Keratinocyte (primary cell): ENCODE data around the gene NES. TPM values are rescaled to one million over a fixed set of nuclear protein-coding genes. Genes with fewer than 3 reads are reported as not detected.

Experiments
- DNase-seq: peaks from one replicate; pipeline ENCODE4 v3.0.0-alpha.2; 2011; ENCODE audit warnings: low read depth, missing footprints, low spot score
- FAIRE-seq: peaks from 2 replicates; lab custom pipeline; 2011; peaks lifted over from hg19 to GRCh38; lab: Jason Lieb, UNC
- H2AFZ ChIP-seq: 2 replicates; pipeline ENCODE4 v1.6.0; 2012; ENCODE audit warnings: low read length, control low read depth, inconsistent platforms; ENCODE audit not compliant: control insufficient read depth
- H3K27ac ChIP-seq: 2 replicates; pipeline ENCODE4 v1.5.1; 2011; ENCODE audit warnings: low read length; ENCODE audit not compliant: control insufficient read depth, insufficient read depth
- H3K27me3 ChIP-seq: 3 replicates; pipeline ENCODE4 v1.6.0; 2011; ENCODE audit warnings: low read length; ENCODE audit not compliant: control insufficient read depth, insufficient read depth; ENCODE audit errors: extremely low read depth
- H3K36me3 ChIP-seq, 2 experiments: 2 replicates in 1 of 2; 3 replicates in 1 of 2; pipeline ENCODE4 v1.5.1; 2011; ENCODE audit warnings: low read length in 2 of 2, mild to moderate bottlenecking in 1 of 2; ENCODE audit not compliant: control insufficient read depth in 2 of 2, insufficient read depth in 2 of 2; ENCODE audit errors: extremely low read depth in 1 of 2
- H3K4me1 ChIP-seq: 3 replicates; pipeline ENCODE4 v1.5.1; 2011; ENCODE audit warnings: low read length; ENCODE audit not compliant: control insufficient read depth, insufficient read depth; ENCODE audit errors: extremely low read depth
- H3K4me2 ChIP-seq: 3 replicates; pipeline ENCODE4 v1.6.0; 2011; ENCODE audit warnings: low read depth, low read length; ENCODE audit not compliant: control insufficient read depth, insufficient read depth; ENCODE audit errors: extremely low read depth
- H3K4me3 ChIP-seq, 3 experiments: fragments of 200-600 bp in 1 of 3; sonication (generic) in 1 of 3; 2 replicates in 2 of 3; 3 replicates in 1 of 3; pipeline ENCODE4 v1.5.1; 2011 to 2016; ENCODE audit warnings: low read length in 3 of 3, mild to moderate bottlenecking in 3 of 3, control low read depth in 2 of 3, inconsistent platforms in 1 of 3, low read depth in 1 of 3, mixed read lengths in 1 of 3, mixed run types in 1 of 3, moderate library complexity in 1 of 3; ENCODE audit not compliant: control insufficient read depth in 2 of 3, insufficient read depth in 2 of 3; ENCODE audit errors: extremely low read depth in 1 of 3
- H3K79me2 ChIP-seq: 2 replicates; pipeline ENCODE4 v1.6.0; 2012; ENCODE audit warnings: low read length; ENCODE audit not compliant: control insufficient read depth, insufficient read depth
- H3K9ac ChIP-seq: 3 replicates; pipeline ENCODE4 v1.6.0; 2011; ENCODE audit warnings: low read length; ENCODE audit not compliant: control insufficient read depth, insufficient read depth; ENCODE audit errors: extremely low read depth
- H3K9me1 ChIP-seq: 3 replicates; pipeline ENCODE4 v1.6.0; 2011; ENCODE audit warnings: low read length; ENCODE audit not compliant: control insufficient read depth, insufficient read depth; ENCODE audit errors: extremely low read depth
- H3K9me3 ChIP-seq: 2 replicates; pipeline ENCODE4 v1.5.1; 2012; ENCODE audit warnings: low read depth, low read length; ENCODE audit not compliant: control insufficient read depth
- H4K20me1 ChIP-seq: 3 replicates; pipeline ENCODE4 v1.6.0; 2011; ENCODE audit warnings: low read length; ENCODE audit not compliant: control insufficient read depth, insufficient read depth; ENCODE audit errors: extremely low read depth
- CTCF ChIP-seq, 3 experiments: IDR thresholded peaks in 1 of 3; conservative IDR thresholded peaks in 1 of 3; optimal IDR thresholded peaks in 1 of 3; 2 replicates in 2 of 3; 3 replicates in 1 of 3; pipeline versions ENCODE3 to v1.5.1; 2011; ENCODE audit warnings: low read length in 3 of 3, mild to moderate bottlenecking in 3 of 3, moderate library complexity in 2 of 3, control low read depth in 1 of 3, inconsistent platforms in 1 of 3; ENCODE audit not compliant: insufficient read depth in 2 of 3; ENCODE audit errors: extremely low read depth in 1 of 3
- EZH2 ChIP-seq: IDR thresholded peaks from one replicate; pipeline ENCODE4 v1.6.1; 2012; ENCODE audit warnings: inconsistent platforms, mild to moderate bottlenecking, low read length, moderate library complexity
- dilution Hi-C: fragments of 300-500 bp; cut with MboI; formaldehyde crosslinking; loops from one replicate; pipeline ENCODE4 v1.7.0; 2020; ENCODE audit warnings: low sequenced_read_pairs; ENCODE audit not compliant: extremely low pct_ligation_motif_present
- polyA plus RNA-seq, 5 experiments: library from polyadenylated mRNA; depleted of rRNA in 3 of 5; stranded (reverse) in 3 of 5; stranded (forward) in 1 of 5; unstranded in 1 of 5; fragments of >200 nt; gene quantifications; 1 replicate in 1 of 5; 2 replicates in 3 of 5; 3 replicates in 1 of 5; pipeline versions ENCODE4 v1.2.1 to v1.2.3, GENCODE V29; 2011 to 2012; ENCODE audit warnings: missing spikeins in 2 of 5, low read depth in 1 of 5, low replicate concordance in 1 of 5

The NES gene
- polyA plus RNA-seq, 1 donor (not counting 4 experiments of a cell fraction or from before 2014, with no cell fraction given) = not detected

GRCh38 chr1:156654700-156655099 is 22.5 kb downstream of the NES start:
- no peaks in the 10 kb centered on the region for H3K79me2 ChIP-seq
- no peak for FAIRE-seq
- no peak overlapping the region for H3K4me2 ChIP-seq
- no peaks in the 10 kb centered on the region for H3K9me1 ChIP-seq
- peaks cover 9% of the 10 kb centered on the region for H3K4me1 ChIP-seq
- no peaks in the 10 kb centered on the region for H3K36me3 ChIP-seq
- H2AFZ ChIP-seq = no peak overlapping the region
- no peak overlapping the region for H3K27ac ChIP-seq
- H3K9ac ChIP-seq = no peak overlapping the region
- dilution Hi-C loops = no loop called here
- H3K27me3 ChIP-seq = peaks cover 45% of the 10 kb centered on the region
- peaks cover 7% of the 10 kb centered on the region for H4K20me1 ChIP-seq
- TF ChIP-seq EZH2 (no peak), CTCF (optimal IDR thresholded peaks at IDR 0.05 in 1 of 3, IDR thresholded peaks at IDR 0.05 in 1 of 3, conservative IDR thresholded peaks at IDR 0.05 in 1 of 3; ENCODE audit: extremely low read depth in 1 of 3, insufficient read depth in 2 of 3, low read length in 3 of 3) (no peak)
- H3K9me3 ChIP-seq = no peaks in the 10 kb centered on the region
- H3K4me3 ChIP-seq = no peak overlapping the region
- DNase-seq = no peak

GRCh38 chr1:156652992-156653355 is 24.2 kb downstream of the NES start:
- Histone ChIP-seq H3K9me3 (no peaks in the 10 kb centered on the region), H3K27ac (no peak overlapping the region), H3K4me2 (no peak overlapping the region), H3K9ac (no peak overlapping the region), H4K20me1 (peaks cover 7% of the 10 kb centered on the region), H2AFZ (no peak overlapping the region), H3K27me3 (peaks cover 58% of the 10 kb centered on the region), H3K9me1 (no peaks in the 10 kb centered on the region), H3K4me1 (peaks cover 4% of the 10 kb centered on the region), H3K4me3 (no peak overlapping the region), H3K79me2 (no peaks in the 10 kb centered on the region), H3K36me3 (no peaks in the 10 kb centered on the region)
- FAIRE-seq (no peak), DNase-seq (no peak)
- dilution Hi-C loops = no loop called here
- TF ChIP-seq CTCF (optimal IDR thresholded peaks at IDR 0.05 in 1 of 3, IDR thresholded peaks at IDR 0.05 in 1 of 3, conservative IDR thresholded peaks at IDR 0.05 in 1 of 3; ENCODE audit: extremely low read depth in 1 of 3, insufficient read depth in 2 of 3, low read length in 3 of 3) = no peak
- TF ChIP-seq EZH2 = no peak
